Stimulated activated CD4-positive, alpha-beta T cell treated with anti-CD3 and anti-CD28 coated beads, Interleukin-1b, Interleukin-23, amount 100 ng/mL, for 48 hours (primary cell): ENCODE measurements around the gene AFF3.
"Not testable (repeated sequence)": the region's sequence is repeated elsewhere in the genome, so short reads cannot be mapped to it uniquely, and the experiment has no call there.

Experiments used
- DNase-seq: peaks from one replicate; pipeline ENCODE4 v3.0.0-alpha.2; 2020

AFF3 gene

DNA sequence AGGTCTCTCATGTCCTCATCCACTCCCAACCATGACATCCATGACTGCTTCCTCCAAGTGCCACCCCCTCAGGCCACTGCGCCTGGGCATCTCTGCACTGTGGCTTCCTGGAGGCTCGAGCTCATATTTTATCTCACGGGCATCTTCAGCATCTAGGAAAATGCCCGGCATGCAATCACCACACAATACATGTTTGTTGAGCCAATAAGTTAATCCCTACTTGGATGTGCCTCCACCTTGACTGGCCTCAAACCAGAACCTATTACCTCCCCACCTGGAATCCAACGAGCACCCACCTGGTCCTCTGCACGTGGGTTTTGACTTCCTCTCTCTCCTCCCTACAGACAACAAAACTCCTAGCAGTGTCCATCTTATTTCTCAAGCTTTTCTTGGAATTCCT lies 453.7 kb downstream of the AFF3 start:
- DNase-seq = no peak

DNA sequence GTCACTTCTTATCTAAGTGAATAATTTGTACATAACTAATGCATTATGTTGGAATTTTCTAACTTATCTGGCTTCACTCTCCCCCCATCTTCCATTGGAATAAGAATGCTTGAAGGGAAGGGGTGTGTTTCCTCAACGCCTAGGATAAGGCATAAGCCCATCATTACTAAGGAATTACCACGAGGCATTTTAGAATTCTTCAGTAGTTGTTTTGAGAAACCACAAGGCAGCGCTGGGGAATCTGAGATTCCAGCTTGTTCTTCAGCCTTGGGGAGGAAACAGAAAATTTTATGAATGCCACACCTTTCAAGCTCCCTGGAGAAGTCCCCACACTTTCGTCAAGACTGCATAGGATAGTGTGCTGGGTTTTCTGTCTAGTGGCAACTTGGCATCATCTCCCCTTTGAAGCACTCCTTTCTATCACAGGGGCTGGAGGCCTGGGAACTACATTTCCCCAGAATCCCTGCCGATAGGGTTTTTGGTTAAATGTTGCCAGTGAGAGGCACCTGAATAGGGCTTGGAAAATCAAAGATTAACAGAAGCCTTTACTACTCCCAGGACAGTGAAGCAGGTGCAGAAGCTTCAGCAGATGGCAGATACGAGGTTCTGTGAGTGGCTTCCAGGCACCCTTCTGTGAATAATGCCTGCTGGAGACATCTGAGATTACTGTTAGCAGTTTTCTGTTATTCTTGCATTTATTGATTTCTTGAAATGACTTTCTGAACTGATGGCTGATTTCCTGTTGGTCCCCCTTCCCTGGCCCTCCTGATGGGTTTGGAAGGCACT lies 459.9 kb downstream of the AFF3 start:
- no peak for DNase-seq

- no peak for DNase-seq
These were observed 461.4 kb downstream of the AFF3 start for GRCh38 chr2:99680946-99681345.

GRCh38 chr2:99679518-99679917 lies 462.9 kb downstream of the AFF3 start:
- DNase-seq = no peak

- no peak for DNase-seq
These were observed 463.8 kb downstream of the AFF3 start for GRCh38 chr2:99678625-99679024.

GRCh38 chr2:99677814-99678213 lies 464.6 kb downstream of the AFF3 start:
- no peak for DNase-seq

DNA sequence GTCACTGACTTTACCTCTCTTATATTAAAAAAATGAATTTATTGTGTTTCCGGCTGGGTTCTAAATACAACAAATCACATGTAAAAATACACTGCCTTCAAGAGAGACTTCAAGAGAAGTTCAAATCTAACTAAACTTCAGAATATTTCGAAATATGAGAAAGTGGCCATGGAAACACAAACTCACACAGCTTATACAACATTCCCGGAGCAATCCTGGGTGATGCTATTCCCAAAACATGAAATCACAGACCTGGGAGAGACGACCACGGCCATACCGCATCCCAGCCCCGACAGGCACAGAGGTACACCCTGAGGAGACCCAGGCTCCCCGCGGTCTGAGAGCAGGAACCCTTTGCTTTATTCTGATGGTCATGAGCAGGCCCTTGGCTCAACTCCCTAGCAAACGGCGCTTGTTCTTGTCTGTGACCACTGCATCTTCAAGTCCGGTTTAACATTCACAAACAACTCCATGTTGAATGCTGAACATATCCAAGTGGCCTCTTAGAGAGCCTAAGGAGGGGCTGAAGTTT lies 467.2 kb downstream of the AFF3 start:
- DNase-seq = no peak

DNA sequence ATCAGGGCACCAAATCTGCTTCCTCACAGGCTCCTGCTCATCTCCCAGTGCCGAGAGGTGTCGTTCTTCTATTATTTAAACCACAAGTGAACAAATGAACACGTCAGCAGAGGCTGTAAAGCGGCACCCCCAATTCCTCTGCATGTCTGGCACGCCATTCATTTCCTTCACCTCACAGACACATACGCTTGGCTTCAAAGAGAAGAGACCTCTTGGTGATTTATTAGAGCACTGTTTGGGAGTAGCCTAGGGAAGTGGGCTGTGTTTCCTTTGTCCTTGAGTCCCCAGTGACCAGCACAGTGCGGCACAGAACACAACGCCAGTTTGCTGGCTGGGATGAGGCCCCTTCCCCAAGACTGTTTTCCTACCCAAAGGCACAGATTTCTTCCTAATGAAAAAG lies 468.3 kb downstream of the AFF3 start:
- no peak for DNase-seq

DNA sequence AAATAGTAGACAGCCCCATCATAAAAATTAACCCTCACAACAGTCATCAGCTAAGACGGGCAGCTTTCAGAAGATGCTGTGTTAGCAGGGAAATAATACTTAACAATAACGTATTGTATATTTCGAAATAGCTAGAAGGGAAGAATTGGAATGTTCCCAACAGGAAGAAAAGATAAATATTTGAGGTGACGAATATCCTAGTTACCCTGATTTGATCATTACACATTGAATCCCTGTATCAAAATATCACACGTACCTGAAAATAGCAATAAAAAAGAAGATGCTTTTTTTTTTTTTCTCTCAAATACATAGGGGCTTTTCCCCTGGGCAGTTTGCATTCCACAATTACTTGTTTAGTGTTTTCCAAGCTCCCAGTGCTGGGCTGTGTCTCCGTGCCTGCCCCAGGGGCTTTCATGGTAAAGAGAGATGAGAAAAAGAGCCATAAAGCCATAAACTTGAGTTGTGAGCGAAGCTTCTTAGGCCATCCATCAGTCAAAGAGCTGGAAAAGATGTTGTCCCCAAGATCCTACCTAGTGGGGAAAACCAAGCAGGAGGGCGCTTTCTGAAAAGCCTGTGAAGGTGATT lies 469.5 kb downstream of the AFF3 start:
- no peak for DNase-seq

DNA sequence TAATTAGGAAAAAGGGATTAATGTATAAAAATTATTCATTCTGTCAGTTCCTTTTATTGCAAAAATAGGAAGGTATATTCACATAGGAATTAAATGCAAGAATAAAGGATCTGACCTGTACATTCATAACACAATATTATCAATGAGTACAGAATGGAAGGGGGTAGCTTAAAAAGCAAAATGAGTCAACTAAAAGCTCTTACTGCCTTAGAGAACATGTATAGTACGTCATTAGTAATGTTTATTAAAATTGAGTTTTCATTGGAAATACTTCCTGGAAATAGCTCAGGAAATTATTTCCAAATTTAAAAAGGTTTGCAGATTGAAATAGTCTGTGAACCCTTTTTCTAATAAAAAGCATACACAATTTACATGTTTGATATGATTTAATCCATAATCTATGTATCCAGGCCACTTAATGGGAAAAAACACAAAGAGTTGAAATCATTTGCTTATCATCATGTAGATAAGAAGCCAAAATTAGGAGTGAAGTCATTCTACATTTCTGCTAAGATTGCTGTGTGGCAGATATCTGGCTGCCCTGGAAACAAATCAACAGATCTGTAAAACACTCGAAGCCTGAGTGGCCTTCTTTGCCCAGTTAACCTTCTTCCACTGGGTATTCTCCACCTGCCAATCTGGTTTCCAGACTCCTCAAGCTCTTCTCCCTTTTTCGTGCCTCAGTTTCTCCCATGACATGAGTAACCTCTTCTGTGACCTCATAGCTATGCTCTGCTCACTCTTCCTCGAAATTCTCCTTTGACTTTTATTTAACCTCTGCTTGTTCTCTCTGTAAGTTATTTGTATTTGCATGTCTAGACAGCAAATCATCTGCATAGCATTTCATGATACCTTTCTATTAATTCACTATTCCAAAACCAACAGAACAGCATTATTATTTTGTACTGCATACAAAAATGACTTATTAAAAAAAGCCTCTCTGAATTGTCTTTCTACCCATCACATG lies 471.3 kb downstream of the AFF3 start:
- no peak for DNase-seq

GRCh38 chr2:99666256-99666655 lies 476.1 kb downstream of the AFF3 start:
- no peak for DNase-seq

- DNase-seq = no peak
These were observed 478.7 kb downstream of the AFF3 start for GRCh38 chr2:99663641-99664040.

DNA sequence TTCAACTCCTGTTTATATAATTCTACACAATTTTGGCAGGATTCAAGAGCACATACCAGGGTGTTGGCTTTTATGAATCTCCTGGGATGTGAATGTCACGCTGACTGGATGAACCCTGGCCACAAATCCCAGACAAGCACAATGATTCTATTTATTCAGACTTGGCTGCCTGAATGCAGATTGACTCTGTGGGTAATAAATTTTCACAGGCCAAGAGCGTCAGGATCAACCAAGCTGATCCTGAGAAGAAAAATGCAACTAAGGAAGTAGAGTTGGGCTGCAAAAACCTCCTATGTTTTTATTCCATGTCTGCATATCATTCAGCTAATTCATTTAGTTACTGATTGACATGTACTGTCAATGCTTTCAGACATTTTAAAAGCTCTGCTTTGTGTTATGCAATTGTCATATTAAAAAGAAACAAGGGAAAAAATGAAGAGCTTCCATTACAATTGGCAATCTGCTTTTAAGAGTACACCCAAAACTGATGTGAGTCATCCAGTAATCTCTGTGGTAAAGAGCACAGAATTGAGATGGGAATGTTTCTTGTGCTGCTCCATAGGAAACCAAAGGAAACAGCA lies 479.5 kb downstream of the AFF3 start:
- DNase-seq = no peak

GRCh38 chr2:99661761-99662160 lies 480.6 kb downstream of the AFF3 start:
- DNase-seq = not testable (repeated sequence)

- DNase-seq = no peak
These were observed 481.6 kb downstream of the AFF3 start for GRCh38 chr2:99660616-99661406.

DNA sequence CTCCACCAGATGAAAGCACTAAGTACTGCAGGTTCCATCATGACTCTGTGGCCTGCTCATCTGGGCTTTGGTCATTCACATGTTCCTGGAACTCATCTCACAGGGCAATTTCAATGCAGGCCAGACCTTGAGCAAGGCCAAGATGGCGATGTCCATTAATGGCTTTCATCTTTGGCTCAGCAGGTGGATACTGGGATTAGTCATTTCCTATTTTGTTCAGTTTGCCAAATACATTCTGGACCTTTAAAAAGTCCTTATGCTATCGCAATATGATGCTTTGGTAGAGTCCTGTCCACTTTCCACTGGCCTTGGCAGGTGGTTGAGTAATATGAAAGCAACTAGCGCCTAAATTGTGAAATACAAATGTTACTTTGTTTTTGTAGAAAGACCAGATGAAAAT lies 482.5 kb downstream of the AFF3 start:
- DNase-seq = no peak

DNA sequence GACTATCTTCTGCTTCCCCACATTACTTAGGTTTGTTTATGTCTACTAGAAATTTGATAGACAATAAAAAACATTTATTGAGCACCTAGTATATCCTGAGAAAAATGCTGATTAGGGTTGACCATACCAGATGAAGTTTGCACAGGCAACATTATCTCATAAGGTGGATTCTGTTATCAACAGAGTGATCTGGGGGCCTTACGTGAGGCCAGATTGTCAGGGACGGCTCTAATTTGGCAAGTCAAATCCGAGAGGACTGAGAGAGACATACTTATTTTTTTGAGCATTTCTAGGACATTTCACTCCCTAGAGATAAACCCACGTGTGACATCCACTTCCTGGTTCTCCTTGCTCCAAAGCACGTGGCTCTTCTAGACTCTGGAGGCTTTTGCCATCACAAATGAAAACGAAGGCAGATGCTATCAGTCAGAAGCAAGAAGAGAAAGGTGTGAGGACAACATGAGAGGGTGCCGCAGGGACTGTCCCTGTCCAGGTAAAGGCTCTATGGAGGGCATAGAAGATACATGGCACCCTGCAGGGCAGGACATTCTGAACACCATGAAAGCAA lies 484.6 kb downstream of the AFF3 start:
- no peak for DNase-seq

DNA sequence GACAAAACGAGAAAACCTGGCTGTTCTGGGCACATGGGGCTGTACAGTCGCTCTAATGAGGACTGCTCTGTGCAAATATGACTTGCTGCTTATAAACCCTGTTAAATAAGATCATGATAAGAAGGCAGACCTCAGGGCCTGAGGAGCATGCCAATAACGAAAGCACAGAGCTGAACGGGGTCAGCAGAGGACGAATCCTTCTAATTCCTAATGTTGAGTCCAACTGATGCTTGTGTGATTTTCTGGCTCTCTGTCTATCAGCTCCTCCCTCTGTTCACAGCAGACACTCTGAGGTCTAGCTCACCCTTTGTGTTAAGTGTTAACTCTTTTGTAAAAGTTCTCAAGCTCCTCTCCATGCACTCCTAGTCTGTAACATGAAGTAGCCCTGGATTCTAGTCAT lies 485.4 kb downstream of the AFF3 start:
- no peak for DNase-seq

DNA sequence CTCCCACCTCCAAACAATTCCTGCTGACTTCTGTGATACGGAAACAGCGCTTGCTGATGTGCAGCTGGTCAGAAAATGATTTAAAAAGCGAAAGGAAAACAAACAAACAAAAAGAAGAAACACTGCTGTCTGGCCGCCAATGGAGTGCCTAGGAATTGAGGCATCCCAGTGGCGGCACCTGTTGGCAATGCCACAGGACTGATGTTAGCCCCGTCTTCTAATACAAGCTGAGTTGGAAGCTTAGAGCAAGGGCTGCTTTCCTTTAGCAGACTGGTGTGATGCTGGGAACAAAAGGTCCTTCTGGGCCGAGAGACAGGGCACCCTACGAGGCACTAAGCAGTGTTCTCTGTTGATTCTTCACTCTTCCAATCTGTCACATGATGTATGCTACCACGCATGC lies 489.0 kb downstream of the AFF3 start:
- DNase-seq = no peak

- no peak for DNase-seq
These were observed 489.5 kb downstream of the AFF3 start for GRCh38 chr2:99652862-99653261.

DNA sequence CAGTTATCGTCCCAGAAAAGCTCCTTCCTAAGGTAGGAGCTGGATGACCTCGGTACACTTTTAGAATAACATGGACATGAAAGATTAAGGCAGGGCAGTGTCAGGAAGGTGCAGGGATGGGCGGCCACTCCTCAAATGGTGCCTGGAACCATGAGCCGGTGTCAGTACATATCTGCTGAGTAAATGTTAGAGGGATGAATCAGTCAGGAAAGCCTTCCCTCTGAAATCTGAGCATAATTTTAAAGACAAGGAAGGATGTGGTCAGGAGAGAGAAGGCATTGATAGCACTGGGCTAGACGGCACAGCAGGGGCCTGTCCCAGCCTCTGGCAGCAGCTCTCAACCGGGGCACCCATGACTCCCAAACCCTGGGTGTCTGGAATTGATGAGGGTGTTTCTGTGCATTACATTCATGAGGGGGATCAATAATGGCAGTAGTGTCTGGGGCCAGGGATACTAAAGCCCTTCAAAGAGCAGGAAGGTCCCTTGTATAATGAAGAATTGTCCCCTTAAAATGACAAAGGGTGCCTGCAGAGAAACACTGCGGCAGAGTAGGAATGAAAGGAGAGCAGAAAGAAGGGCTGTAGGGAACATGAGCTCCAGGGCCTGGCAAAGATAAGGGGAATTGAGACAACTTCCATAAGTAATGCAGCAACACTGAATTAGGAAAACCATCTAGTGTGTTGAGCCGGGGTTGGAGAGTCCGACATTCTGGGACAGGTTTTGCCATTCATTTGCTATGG lies 490.3 kb downstream of the AFF3 start:
- no peak for DNase-seq
